Measurements from ENCODE around the gene DISC1. TPM values are rescaled to one million over a fixed set of nuclear protein-coding genes. Genes with fewer than 3 reads are reported as not detected.

The DISC1 gene
- total and polyA plus RNA-seq, 2 donors (not counting 3 experiments of a cell fraction or from before 2014, with no cell fraction given) = 3.3 to 14.7 TPM

DNA sequence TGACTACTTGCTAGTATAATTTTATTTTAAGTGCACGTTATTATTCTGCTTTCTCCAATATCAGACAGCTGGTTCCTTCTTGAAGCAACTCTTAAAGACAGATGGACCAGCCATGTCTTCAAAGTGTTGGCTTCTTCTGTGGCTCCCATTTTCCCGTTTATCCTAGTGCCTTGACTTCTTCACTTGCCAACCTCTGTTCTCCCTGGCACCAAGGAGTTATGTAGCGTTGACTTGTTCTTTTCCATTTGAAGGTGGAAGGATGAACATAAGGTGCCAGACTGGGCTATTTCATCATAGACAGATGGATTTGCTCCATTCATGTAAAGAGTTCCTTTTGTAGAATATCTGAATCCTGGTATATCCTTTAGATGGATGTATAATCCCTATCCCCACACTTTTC, 260.6 kb downstream of the DISC1 start:
- POLR2A ChIA-PET = no interaction called here
- dilution Hi-C loops (cut with MboI; ENCODE audit: extremely low pct_ligation_motif_present, low sequenced_read_pairs) (no loop called here), intact Hi-C loops (cut with micrococcal nuclease) (no loop called here)
- CTCF ChIA-PET = no interaction called here
- no peaks in the 10 kb centered on the region for H4K20me1 ChIP-seq (replicated peaks; ENCODE audit: control insufficient read depth, extremely low read depth, insufficient read depth, low read length)
- H3K4me2 ChIP-seq (ENCODE audit: insufficient read depth, low read length) = no peak overlapping the region
- no peak overlapping the region for H3K4me3 ChIP-seq (replicated peaks in 1 of 3; ENCODE audit: insufficient read depth in 1 of 3, low read depth in 1 of 3, low read length in 3 of 3)
- no peaks in the 10 kb centered on the region for H3K79me2 ChIP-seq (ENCODE audit: control insufficient read depth, insufficient read depth, low read length)
- no peaks in the 10 kb centered on the region for H3K9me1 ChIP-seq (replicated peaks; ENCODE audit: control insufficient read depth, extremely low read depth, insufficient read depth, low read length)
- FAIRE-seq = no peak
- TF ChIP-seq GATA2 (IDR thresholded peaks at IDR 0.05; ENCODE audit: insufficient read depth, insufficient read length, low read depth, low read length) (no peak), POLR2AphosphoS5 (IDR thresholded peaks at IDR 0.05; ENCODE audit: insufficient read depth, low read depth, low read length) (no peak), MYC (IDR thresholded peaks at IDR 0.05; ENCODE audit: low read depth, low read length) (no peak), FOS (IDR thresholded peaks at IDR 0.05; ENCODE audit: borderline replicate concordance, insufficient read depth, low read length) (no peak), EZH2 (IDR thresholded peaks at IDR 0.05; ENCODE audit: borderline replicate concordance, low read depth, low read length, severe bottlenecking) (no peak), POLR2A (IDR thresholded peaks at IDR 0.05; ENCODE audit: low read depth, low read length) (no peak), JUN (IDR thresholded peaks at IDR 0.05; ENCODE audit: borderline replicate concordance, insufficient read depth, insufficient read length, low read depth) (no peak)
- TF ChIP-seq, protein P1, sequence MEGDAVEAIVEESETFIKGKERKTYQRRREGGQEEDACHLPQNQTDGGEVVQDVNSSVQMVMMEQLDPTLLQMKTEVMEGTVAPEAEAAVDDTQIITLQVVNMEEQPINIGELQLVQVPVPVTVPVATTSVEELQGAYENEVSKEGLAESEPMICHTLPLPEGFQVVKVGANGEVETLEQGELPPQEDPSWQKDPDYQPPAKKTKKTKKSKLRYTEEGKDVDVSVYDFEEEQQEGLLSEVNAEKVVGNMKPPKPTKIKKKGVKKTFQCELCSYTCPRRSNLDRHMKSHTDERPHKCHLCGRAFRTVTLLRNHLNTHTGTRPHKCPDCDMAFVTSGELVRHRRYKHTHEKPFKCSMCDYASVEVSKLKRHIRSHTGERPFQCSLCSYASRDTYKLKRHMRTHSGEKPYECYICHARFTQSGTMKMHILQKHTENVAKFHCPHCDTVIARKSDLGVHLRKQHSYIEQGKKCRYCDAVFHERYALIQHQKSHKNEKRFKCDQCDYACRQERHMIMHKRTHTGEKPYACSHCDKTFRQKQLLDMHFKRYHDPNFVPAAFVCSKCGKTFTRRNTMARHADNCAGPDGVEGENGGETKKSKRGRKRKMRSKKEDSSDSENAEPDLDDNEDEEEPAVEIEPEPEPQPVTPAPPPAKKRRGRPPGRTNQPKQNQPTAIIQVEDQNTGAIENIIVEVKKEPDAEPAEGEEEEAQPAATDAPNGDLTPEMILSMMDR (IDR thresholded peaks at IDR 0.05; ENCODE audit: extremely low read depth in 1 of 2, insufficient read depth in 1 of 2, low read depth in 1 of 2, low read length in 2 of 2) = no peak
- TF ChIP-seq, protein P2, sequence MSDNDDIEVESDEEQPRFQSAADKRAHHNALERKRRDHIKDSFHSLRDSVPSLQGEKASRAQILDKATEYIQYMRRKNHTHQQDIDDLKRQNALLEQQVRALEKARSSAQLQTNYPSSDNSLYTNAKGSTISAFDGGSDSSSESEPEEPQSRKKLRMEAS (IDR thresholded peaks at IDR 0.05; ENCODE audit: insufficient read depth, insufficient read length) = no peak
- H3K27me3 ChIP-seq (ENCODE audit: control insufficient read depth in 2 of 2, insufficient read depth in 2 of 2, low read length in 2 of 2) = no peaks in the 10 kb centered on the region
- BruUV-seq (replicated peaks) = no TSS peak
- peaks cover 17% of the 10 kb centered on the region for H3K4me1 ChIP-seq (ENCODE audit: control insufficient read depth, extremely low read depth, insufficient read depth, low read length)
- H3K9ac ChIP-seq (replicated peaks; ENCODE audit: extremely low read depth, insufficient read depth, low read length) = no peak overlapping the region
- no peak overlapping the region for H3K27ac ChIP-seq (ENCODE audit: insufficient read depth, low read depth, low read length)
- H3K9me3 ChIP-seq (replicated peaks; ENCODE audit: control insufficient read depth, insufficient read depth, low read length) = no peaks in the 10 kb centered on the region
- no peak overlapping the region for H2AFZ ChIP-seq (ENCODE audit: low read depth, low read length)
- H3K36me3 ChIP-seq (ENCODE audit: control insufficient read depth in 2 of 2, extremely low read depth in 1 of 2, insufficient read depth in 2 of 2, low read length in 2 of 2) = no peaks in the 10 kb centered on the region
- no peak for DNase-seq (ENCODE audit: low read depth, low spot score)
